OCI-LY3 (cell line): Measurements from ENCODE around the gene PATJ.

Experiments used
- H2AFZ ChIP-seq: fragments of 200-600, 300-600 bp; shearing (Covaris generic); 2 replicates; pipeline ENCODE4 v1.6.0; 2014; ENCODE audit warnings: antibody characterized with exemption, low read depth, low read length
- H3K27ac ChIP-seq: fragments of 200-600, 300-600 bp; sonication (generic); 2 replicates; pipeline ENCODE4 v1.5.1; 2014; ENCODE audit warnings: mild to moderate bottlenecking, low read length, moderate library complexity, mixed read lengths
- H3K27me3 ChIP-seq: fragments of 200-600, 300-600 bp; sonication (generic); 2 replicates; pipeline ENCODE4 v1.6.1; 2014; ENCODE audit warnings: low read depth, low read length, mixed read lengths
- H3K36me3 ChIP-seq: fragments of 200-600, 300-600 bp; sonication (generic); replicated peaks from 2 replicates; pipeline ENCODE3; 2014; ENCODE audit warnings: low read depth, low read length, mixed read lengths
- H3K4me1 ChIP-seq: fragments of 300-600, 200-600 bp; sonication (generic); 2 replicates; pipeline ENCODE4 v1.6.1; 2014; ENCODE audit warnings: low read length, mixed read lengths
- H3K4me2 ChIP-seq: fragments of 200-600, 300-600 bp; sonication (generic); 2 replicates; pipeline ENCODE4 v1.6.1; 2014; ENCODE audit warnings: low read length, mixed read lengths
- H3K4me3 ChIP-seq: fragments of 300-600, 200-600 bp; sonication (generic); 2 replicates; pipeline ENCODE4 v1.5.1; 2014; ENCODE audit warnings: antibody characterized with exemption, mild to moderate bottlenecking, low read length, moderate library complexity
- H3K79me2 ChIP-seq: fragments of 300-600, 200-600 bp; shearing (Covaris generic); 2 replicates; pipeline ENCODE4 v1.6.1; 2014; ENCODE audit warnings: mild to moderate bottlenecking, low read length, mixed read lengths
- H3K9ac ChIP-seq: fragments of 300-600, 200-600 bp; shearing (Covaris generic); 2 replicates; pipeline ENCODE4 v1.6.0; 2014; ENCODE audit warnings: mild to moderate bottlenecking, low read length, moderate library complexity
- H3K9me3 ChIP-seq: fragments of 200-600, 300-600 bp; shearing (Covaris generic); 2 replicates; pipeline ENCODE4 v1.6.1; 2014; ENCODE audit warnings: low read length, mixed read lengths; ENCODE audit not compliant: insufficient read depth
- H4K20me1 ChIP-seq: fragments of 200-600, 300-600 bp; sonication (generic); 2 replicates; pipeline ENCODE4 v1.6.1; 2016; ENCODE audit warnings: low read length, mixed read lengths; ENCODE audit not compliant: insufficient read depth
- CTCF ChIP-seq: fragments of 200-600, 300-600 bp; sonication (generic); IDR thresholded peaks from 2 replicates; pipeline ENCODE4 v1.5.1; 2014; ENCODE audit warnings: antibody characterized with exemption, low read length, low read depth
- EZH2phosphoT487 ChIP-seq: fragments of 200-600 bp; shearing (Covaris generic); IDR thresholded peaks from 2 replicates; pipeline ENCODE4 v1.6.1; 2018; ENCODE audit warnings: antibody characterized with exemption, mixed run types, low read depth

Gene PATJ

GRCh38 chr1:62066713-62067112 is 324.4 kb downstream of the PATJ start:
- Histone ChIP-seq H3K4me3 (no peak overlapping the region), H3K4me2 (no peak overlapping the region), H3K79me2 (no peaks in the 10 kb centered on the region), H3K27me3 (no peaks in the 10 kb centered on the region), H4K20me1 (no peaks in the 10 kb centered on the region), H3K9me3 (no peaks in the 10 kb centered on the region), H3K4me1 (no peaks in the 10 kb centered on the region), H3K27ac (no peak overlapping the region), H2AFZ (no peak overlapping the region), H3K9ac (no peak overlapping the region), H3K36me3 (no peaks in the 10 kb centered on the region)
- no peak for TF ChIP-seq EZH2phosphoT487

- H3K79me2 ChIP-seq: no peaks in the 10 kb centered on the region
- no peaks in the 10 kb centered on the region for H3K27me3 ChIP-seq
- no peaks in the 10 kb centered on the region for H3K9me3 ChIP-seq
- no peak overlapping the region for H3K27ac ChIP-seq
- H3K4me3 ChIP-seq: no peak overlapping the region
- H4K20me1 ChIP-seq: no peaks in the 10 kb centered on the region
- H3K4me2 ChIP-seq: no peak overlapping the region
- H3K36me3 ChIP-seq: no peaks in the 10 kb centered on the region
- TF ChIP-seq CTCF: no peak
- TF ChIP-seq EZH2phosphoT487: no peak
- no peak overlapping the region for H3K9ac ChIP-seq
- no peak overlapping the region for H2AFZ ChIP-seq
- H3K4me1 ChIP-seq: no peaks in the 10 kb centered on the region
These were observed 326.1 kb downstream of the PATJ start for GRCh38 chr1:62068416-62068843.

- TF ChIP-seq EZH2phosphoT487: no peak
- TF ChIP-seq CTCF: no peak
- H3K4me1 ChIP-seq: no peaks in the 10 kb centered on the region
- H3K4me3 ChIP-seq: no peak overlapping the region
- no peak overlapping the region for H3K9ac ChIP-seq
- H3K9me3 ChIP-seq: no peaks in the 10 kb centered on the region
- no peaks in the 10 kb centered on the region for H4K20me1 ChIP-seq
- no peaks in the 10 kb centered on the region for H3K79me2 ChIP-seq
- no peak overlapping the region for H3K4me2 ChIP-seq
- no peak overlapping the region for H3K27ac ChIP-seq
- no peak overlapping the region for H2AFZ ChIP-seq
- H3K27me3 ChIP-seq: no peaks in the 10 kb centered on the region
- no peaks in the 10 kb centered on the region for H3K36me3 ChIP-seq
These were observed 326.7 kb downstream of the PATJ start for GRCh38 chr1:62068978-62069377.

GRCh38 chr1:62070384-62071011 is 328.2 kb downstream of the PATJ start:
- H3K27me3 ChIP-seq: no peaks in the 10 kb centered on the region
- no peaks in the 10 kb centered on the region for H3K79me2 ChIP-seq
- H4K20me1 ChIP-seq: no peaks in the 10 kb centered on the region
- no peak for TF ChIP-seq EZH2phosphoT487
- TF ChIP-seq CTCF: peak; percentile 48
- no peak overlapping the region for H2AFZ ChIP-seq
- H3K36me3 ChIP-seq: no peaks in the 10 kb centered on the region
- no peak overlapping the region for H3K4me2 ChIP-seq
- no peaks in the 10 kb centered on the region for H3K4me1 ChIP-seq
- H3K9ac ChIP-seq: no peak overlapping the region
- H3K27ac ChIP-seq: no peak overlapping the region
- H3K4me3 ChIP-seq: no peak overlapping the region
- no peaks in the 10 kb centered on the region for H3K9me3 ChIP-seq
